Common myeloid progenitor, CD34-positive (primary cell): ENCODE measurements around the gene L3HYPDH.
"Not testable (repeated sequence)": the region's sequence is repeated elsewhere in the genome, so short reads cannot be mapped to it uniquely, and the experiment has no call there.

Experiments used
- CTCF ChIA-PET: fragments of 350-600 bp; sonication (Branson Sonifier 250); formaldehyde crosslinking; loops from one replicate; lab custom pipeline; 2021; ENCODE audit warnings: antibody characterized with exemption; lab: Charles Lee
- POLR2A ChIA-PET: fragments of 350-600 bp; sonication (Branson Sonifier 250); formaldehyde crosslinking; loops from one replicate; lab custom pipeline; 2021; ENCODE audit warnings: antibody characterized with exemption; lab: Charles Lee
- DNase-seq, 3 donors: peaks; one replicate each; pipeline versions ENCODE4 v3.0.0 to v3.0.0-alpha.2; 2013
- H3K27ac ChIP-seq, 2 experiments: 1 replicate in 1 of 2; 2 replicates in 1 of 2; pipeline ENCODE4 v1.7.0; 2013; ENCODE audit warnings: inconsistent platforms in 2 of 2, low read length in 2 of 2, mild to moderate bottlenecking in 2 of 2, low read depth in 1 of 2, moderate library complexity in 1 of 2; ENCODE audit not compliant: severe bottlenecking in 2 of 2, insufficient read depth in 1 of 2, poor library complexity in 1 of 2
- H3K27me3 ChIP-seq, 5 experiments: replicated peaks in 2 of 5; 1 replicate in 3 of 5; 2 replicates in 2 of 5; pipeline versions ENCODE4 v1.6.1 to v1.7.0; 2013; ENCODE audit warnings: low read length in 4 of 5, mild to moderate bottlenecking in 2 of 5, moderate library complexity in 2 of 5, inconsistent platforms in 1 of 5; ENCODE audit not compliant: insufficient read depth in 5 of 5, control insufficient read depth in 4 of 5
- H3K36me3 ChIP-seq, 4 experiments: 1 replicate in 2 of 4; 2 replicates in 2 of 4; pipeline versions ENCODE4 v1.6.1 to v1.7.0; 2013; ENCODE audit warnings: low read length in 3 of 4, control low read depth in 1 of 4, mild to moderate bottlenecking in 1 of 4; ENCODE audit not compliant: control insufficient read depth in 4 of 4, insufficient read depth in 4 of 4
- H3K4me1 ChIP-seq, 4 experiments: 1 replicate in 3 of 4; 2 replicates in 1 of 4; pipeline versions ENCODE4 v1.6.1 to v1.7.1; 2013; ENCODE audit warnings: low read length in 3 of 4, mild to moderate bottlenecking in 3 of 4, control low read depth in 1 of 4, inconsistent platforms in 1 of 4, moderate library complexity in 1 of 4; ENCODE audit not compliant: control insufficient read depth in 4 of 4, insufficient read depth in 4 of 4; ENCODE audit errors: control extremely low read depth in 1 of 4
- H3K4me3 ChIP-seq, 7 experiments: 1 replicate in 4 of 7; 2 replicates in 3 of 7; pipeline versions ENCODE4 v1.5.1 to v1.7.0; 2013; ENCODE audit warnings: mild to moderate bottlenecking in 7 of 7, low read length in 6 of 7, moderate library complexity in 6 of 7, inconsistent platforms in 2 of 7, low read depth in 2 of 7, control low read depth in 1 of 7; ENCODE audit not compliant: insufficient read depth in 4 of 7, control insufficient read depth in 1 of 7; ENCODE audit errors: extremely low read depth in 1 of 7
- H3K9me3 ChIP-seq, 5 experiments: 1 replicate in 4 of 5; 2 replicates in 1 of 5; pipeline versions ENCODE4 v1.6.1 to v1.7.1; 2013; ENCODE audit warnings: low read length in 4 of 5, mild to moderate bottlenecking in 2 of 5, inconsistent platforms in 1 of 5, low read depth in 1 of 5, moderate library complexity in 1 of 5; ENCODE audit not compliant: control insufficient read depth in 4 of 5, insufficient read depth in 2 of 5; ENCODE audit errors: control extremely low read depth in 1 of 5
- WGBS: methylation state at CpG from one replicate; pipeline ENCODE4 v1.1.5; 2013; ENCODE audit not compliant: insufficient coverage; 5-methylcytosine and 5-hydroxymethylcytosine counted together

The L3HYPDH gene

GRCh38 chr14:59455411-59455810, 28.8 kb downstream of the L3HYPDH start:
- no CpG with 5 or more reads among the region's 1 CpG for WGBS
- Histone ChIP-seq H3K4me1 (no peaks in the 10 kb centered on the region), H3K27me3 (no peaks in the 10 kb centered on the region), H3K36me3 (peaks cover 4 to 28% (median 21%) of the 10 kb centered on the region in 4 experiments), H3K4me3 (no peak overlapping the region), H3K27ac (no peak overlapping the region), H3K9me3 (peaks cover 0 to 9% (median 0%) of the 10 kb centered on the region in 5 experiments)
- ChIA-PET POLR2A (interaction anchor here (0.6 kb wide), 1 partner anchor 114 kb away, joined by 4 read pairs; no protein-coding TSS in a partner anchor), CTCF (interaction anchor here (0.6 to 1.5 kb wide), 2 partner anchors 329 to 800 kb away, joined by 3 read pairs; no protein-coding TSS in a partner anchor)
- DNase-seq = no peak

GRCh38 chr14:59454139-59454538, 30.1 kb downstream of the L3HYPDH start:
- no peak overlapping the region for H3K27ac ChIP-seq
- peaks cover 0 to 9% (median 0%) of the 10 kb centered on the region in 5 experiments for H3K9me3 ChIP-seq
- POLR2A ChIA-PET = no interaction called here
- no peak overlapping the region for H3K4me3 ChIP-seq
- no peaks in the 10 kb centered on the region for H3K27me3 ChIP-seq
- 88% methylated on average over 2 of the region's 2 CpGs for WGBS
- no peak for DNase-seq
- peaks cover 4 to 28% (median 15%) of the 10 kb centered on the region in 4 experiments for H3K36me3 ChIP-seq
- H3K4me1 ChIP-seq = no peaks in the 10 kb centered on the region
- CTCF ChIA-PET = no interaction called here

GRCh38 chr14:59451849-59452248, 32.4 kb downstream of the L3HYPDH start:
- Histone ChIP-seq H3K27me3 (no peaks in the 10 kb centered on the region), H3K9me3 (peaks cover 0 to 2% (median 0%) of the 10 kb centered on the region in 5 experiments), H3K36me3 (peaks cover 2 to 17% (median 9%) of the 10 kb centered on the region in 4 experiments), H3K4me1 (no peaks in the 10 kb centered on the region), H3K27ac (no peak overlapping the region), H3K4me3 (no peak overlapping the region)
- ChIA-PET POLR2A (no interaction called here), CTCF (interaction anchor here (1.2 to 1.7 kb wide), 2 partner anchors 327 to 423 kb away, joined by 3 to 5 read pairs; no protein-coding TSS in a partner anchor)
- no peak for DNase-seq
- WGBS = no CpG with 5 or more reads among the region's 1 CpG

GRCh38 chr14:59450716-59451115, 33.5 kb downstream of the L3HYPDH start:
- Histone ChIP-seq H3K27me3 (no peaks in the 10 kb centered on the region), H3K27ac (no peak overlapping the region), H3K4me3 (no peak overlapping the region), H3K4me1 (no peaks in the 10 kb centered on the region), H3K36me3 (peaks cover 0 to 8% (median 4%) of the 10 kb centered on the region in 4 experiments), H3K9me3 (no peaks in the 10 kb centered on the region)
- WGBS = 100% methylated on average over 2 of the region's 3 CpGs
- ChIA-PET CTCF (interaction anchor here (0.8 to 1.7 kb wide), 6 partner anchors 9 to 422 kb away, joined by 3 to 5 read pairs (median 3); no protein-coding TSS in a partner anchor), POLR2A (no interaction called here)
- DNase-seq = no peak

- H3K36me3 ChIP-seq, H3K9me3 ChIP-seq, DNase-seq, H3K4me1 ChIP-seq, POLR2A ChIA-PET, H3K4me3 ChIP-seq, H3K27me3 ChIP-seq, H3K27ac ChIP-seq, CTCF ChIA-PET: not testable (repeated sequence)
- 100% methylated on average over 1 of the region's 2 CpGs for WGBS
Measured at GRCh38 chr14:59448673-59449072, 35.5 kb downstream of the L3HYPDH start.

- ChIA-PET CTCF (interaction anchor here (0.8 to 1.5 kb wide), 6 partner anchors 11 to 800 kb away, joined by 3 to 7 read pairs (median 4); no protein-coding TSS in a partner anchor), POLR2A (no interaction called here)
- Histone ChIP-seq H3K27ac (no peak overlapping the region), H3K9me3 (no peaks in the 10 kb centered on the region), H3K4me1 (peaks cover 0 to 11% (median 0%) of the 10 kb centered on the region in 4 experiments), H3K27me3 (no peaks in the 10 kb centered on the region), H3K4me3 (no peak overlapping the region), H3K36me3 (no peaks in the 10 kb centered on the region)
- DNase-seq = no peak
- WGBS = 90% methylated on average over 3 of the region's 5 CpGs
Measured at GRCh38 chr14:59439256-59439965, 44.8 kb downstream of the L3HYPDH start.

- H3K27me3 ChIP-seq = no peaks in the 10 kb centered on the region
- no CpG with 5 or more reads among the region's 1 CpG for WGBS
- POLR2A ChIA-PET = no interaction called here
- CTCF ChIA-PET = interaction anchor here (0.9 to 1.4 kb wide), 4 partner anchors 12 to 318 kb away, joined by 3 to 7 read pairs (median 4); no protein-coding TSS in a partner anchor
- no peaks in the 10 kb centered on the region for H3K36me3 ChIP-seq
- peaks cover 0 to 11% (median 0%) of the 10 kb centered on the region in 4 experiments for H3K4me1 ChIP-seq
- DNase-seq = peak in 2 of 3 donors; percentile 10 to 21
- no peak overlapping the region for H3K27ac ChIP-seq
- H3K4me3 ChIP-seq = no peak overlapping the region
- H3K9me3 ChIP-seq = no peaks in the 10 kb centered on the region
Measured at GRCh38 chr14:59438195-59438647, 46.0 kb downstream of the L3HYPDH start.
